K562 (cell line): ENCODE data around the gene HNRNPM.

Experiments used
- ESRRA ChIP-seq: fragments of 450-650 bp; IDR thresholded peaks from 2 replicates; pipeline ENCODE4 v1.6.1; 2014; ENCODE audit warnings: low read depth, mild to moderate bottlenecking, moderate library complexity, borderline replicate concordance
- HDAC6 ChIP-seq: IDR thresholded peaks from 2 replicates; pipeline ENCODE4 v1.6.1; 2012; ENCODE audit warnings: low read depth, mild to moderate bottlenecking, control low read depth, inconsistent platforms, low read length, moderate library complexity
- HNRNPLL ChIP-seq: fragments of 200-400 bp; formaldehyde crosslinking; IDR thresholded peaks from 2 replicates; pipeline ENCODE4 v1.6.1; 2017; ENCODE audit warnings: low read length, low read depth, mild to moderate bottlenecking; ENCODE audit not compliant: poor library complexity, severe bottlenecking
- KAT2B ChIP-seq: IDR thresholded peaks from one replicate; pipeline ENCODE4 v1.6.1; 2012; ENCODE audit warnings: low read depth, mild to moderate bottlenecking, control low read depth, inconsistent platforms, low read length, moderate library complexity
- KLF1 ChIP-seq: fragments of 450-650 bp; IDR thresholded peaks from 2 replicates; pipeline ENCODE4 v1.6.1; 2016; ENCODE audit warnings: missing genetic modification characterization, missing compliant biosample characterization
- POLR2A ChIP-seq: fragments of 450-650 bp; conservative IDR thresholded peaks from 2 replicates; pipeline ENCODE4 v1.6.1; 2016
- POLR2AphosphoS5 ChIP-seq: IDR thresholded peaks from 2 replicates; pipeline ENCODE4 v1.6.1; 2011; ENCODE audit warnings: mild to moderate bottlenecking, low read depth, low read length, moderate library complexity; ENCODE audit not compliant: control insufficient read depth, insufficient read depth
- SP1 ChIP-seq: sonication (generic); formaldehyde crosslinking; IDR thresholded peaks from 2 replicates; pipeline ENCODE4 v1.8.1; 2022; ENCODE audit warnings: mild to moderate bottlenecking, missing genetic modification reagents
- ZBED1 ChIP-seq: IDR thresholded peaks from 2 replicates; pipeline ENCODE4 v1.6.1; 2014
- ZBTB2 ChIP-seq: fragments of 450-650 bp; IDR thresholded peaks from 2 replicates; pipeline ENCODE4 v1.6.1; 2016; ENCODE audit warnings: antibody characterized with exemption
- ZNF174 ChIP-seq: fragments of 250-450 bp; sonication (Bioruptor Pico); IDR thresholded peaks from 2 replicates; pipeline ENCODE4 v1.4.0; 2020; ENCODE audit warnings: mild to moderate bottlenecking
- ZNF408 ChIP-seq: fragments of 250-450 bp; sonication (Bioruptor Pico); IDR thresholded peaks from 2 replicates; pipeline ENCODE4 v1.4.0; 2020; ENCODE audit warnings: low read depth, mild to moderate bottlenecking, moderate library complexity
- TF ChIP-seq, protein P1 (sequence below), 3 experiments: IDR thresholded peaks in 2 of 3; conservative IDR thresholded peaks in 1 of 3; 2 replicates each; pipeline ENCODE4 v1.5.1; 2011 to 2012; ENCODE audit warnings: low read length in 3 of 3, mild to moderate bottlenecking in 3 of 3, control low read depth in 2 of 3, improper control_type of control experiment in 1 of 3, inconsistent platforms in 1 of 3, low read depth in 1 of 3, mixed read lengths in 1 of 3, moderate library complexity in 1 of 3; ENCODE audit not compliant: insufficient read depth in 2 of 3

DNA sequence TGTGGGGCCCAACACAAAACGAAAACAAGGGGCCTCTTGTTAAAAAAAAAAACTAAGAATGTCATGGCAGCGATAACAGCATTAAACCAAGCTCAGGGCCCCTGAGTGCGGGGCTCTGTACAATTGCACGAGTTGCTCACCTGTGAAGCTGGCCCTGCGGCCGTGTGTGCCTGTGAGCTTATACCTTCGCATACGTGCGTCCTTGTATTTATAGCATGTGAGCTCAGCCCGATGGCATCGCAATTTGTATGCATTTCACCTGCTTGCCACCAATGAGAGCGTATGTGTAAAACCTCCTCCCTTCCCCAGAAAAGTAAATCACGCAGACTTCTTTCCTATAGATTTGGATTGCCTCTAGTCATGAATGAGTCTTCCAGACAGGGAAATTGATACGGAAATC is 17.1 kb downstream of the HNRNPM start:
- no peak for TF ChIP-seq ZBTB2
- no peak for TF ChIP-seq HDAC6
- TF ChIP-seq, protein P1, sequence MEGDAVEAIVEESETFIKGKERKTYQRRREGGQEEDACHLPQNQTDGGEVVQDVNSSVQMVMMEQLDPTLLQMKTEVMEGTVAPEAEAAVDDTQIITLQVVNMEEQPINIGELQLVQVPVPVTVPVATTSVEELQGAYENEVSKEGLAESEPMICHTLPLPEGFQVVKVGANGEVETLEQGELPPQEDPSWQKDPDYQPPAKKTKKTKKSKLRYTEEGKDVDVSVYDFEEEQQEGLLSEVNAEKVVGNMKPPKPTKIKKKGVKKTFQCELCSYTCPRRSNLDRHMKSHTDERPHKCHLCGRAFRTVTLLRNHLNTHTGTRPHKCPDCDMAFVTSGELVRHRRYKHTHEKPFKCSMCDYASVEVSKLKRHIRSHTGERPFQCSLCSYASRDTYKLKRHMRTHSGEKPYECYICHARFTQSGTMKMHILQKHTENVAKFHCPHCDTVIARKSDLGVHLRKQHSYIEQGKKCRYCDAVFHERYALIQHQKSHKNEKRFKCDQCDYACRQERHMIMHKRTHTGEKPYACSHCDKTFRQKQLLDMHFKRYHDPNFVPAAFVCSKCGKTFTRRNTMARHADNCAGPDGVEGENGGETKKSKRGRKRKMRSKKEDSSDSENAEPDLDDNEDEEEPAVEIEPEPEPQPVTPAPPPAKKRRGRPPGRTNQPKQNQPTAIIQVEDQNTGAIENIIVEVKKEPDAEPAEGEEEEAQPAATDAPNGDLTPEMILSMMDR (IDR thresholded peaks at IDR 0.05 in 2 of 3, conservative IDR thresholded peaks at IDR 0.05 in 1 of 3; ENCODE audit: insufficient read depth in 2 of 3, low read depth in 1 of 3, low read length in 3 of 3), result no peak
- TF ChIP-seq HNRNPLL, result no peak
- TF ChIP-seq ZBED1, result no peak
- TF ChIP-seq SP1, result no peak
- TF ChIP-seq KLF1 (tag), result no peak
- TF ChIP-seq ESRRA, result no peak
- no peak for TF ChIP-seq ZNF174 (CRISPR knock-in tag)
- TF ChIP-seq KAT2B, result no peak
- no peak for TF ChIP-seq ZNF408 (CRISPR knock-in tag)
- no peak for TF ChIP-seq POLR2A
- no peak for TF ChIP-seq POLR2AphosphoS5
